OCI-LY3 (cell line): ENCODE data around the gene TBC1D22B.

Experiments
- H2AFZ ChIP-seq: fragments of 200-600, 300-600 bp; shearing (Covaris generic); 2 replicates; pipeline ENCODE4 v1.6.0; 2014; ENCODE audit warnings: antibody characterized with exemption, low read depth, low read length
- H3K27ac ChIP-seq: fragments of 200-600, 300-600 bp; sonication (generic); 2 replicates; pipeline ENCODE4 v1.5.1; 2014; ENCODE audit warnings: mild to moderate bottlenecking, low read length, moderate library complexity, mixed read lengths
- H3K27me3 ChIP-seq: fragments of 200-600, 300-600 bp; sonication (generic); 2 replicates; pipeline ENCODE4 v1.6.1; 2014; ENCODE audit warnings: low read depth, low read length, mixed read lengths
- H3K36me3 ChIP-seq: fragments of 200-600, 300-600 bp; sonication (generic); replicated peaks from 2 replicates; pipeline ENCODE3; 2014; ENCODE audit warnings: low read depth, low read length, mixed read lengths
- H3K4me1 ChIP-seq: fragments of 300-600, 200-600 bp; sonication (generic); 2 replicates; pipeline ENCODE4 v1.6.1; 2014; ENCODE audit warnings: low read length, mixed read lengths
- H3K4me2 ChIP-seq: fragments of 200-600, 300-600 bp; sonication (generic); 2 replicates; pipeline ENCODE4 v1.6.1; 2014; ENCODE audit warnings: low read length, mixed read lengths
- H3K4me3 ChIP-seq: fragments of 300-600, 200-600 bp; sonication (generic); 2 replicates; pipeline ENCODE4 v1.5.1; 2014; ENCODE audit warnings: antibody characterized with exemption, mild to moderate bottlenecking, low read length, moderate library complexity
- H3K79me2 ChIP-seq: fragments of 300-600, 200-600 bp; shearing (Covaris generic); 2 replicates; pipeline ENCODE4 v1.6.1; 2014; ENCODE audit warnings: mild to moderate bottlenecking, low read length, mixed read lengths
- H3K9ac ChIP-seq: fragments of 300-600, 200-600 bp; shearing (Covaris generic); 2 replicates; pipeline ENCODE4 v1.6.0; 2014; ENCODE audit warnings: mild to moderate bottlenecking, low read length, moderate library complexity
- H3K9me3 ChIP-seq: fragments of 200-600, 300-600 bp; shearing (Covaris generic); 2 replicates; pipeline ENCODE4 v1.6.1; 2014; ENCODE audit warnings: low read length, mixed read lengths; ENCODE audit not compliant: insufficient read depth
- H4K20me1 ChIP-seq: fragments of 200-600, 300-600 bp; sonication (generic); 2 replicates; pipeline ENCODE4 v1.6.1; 2016; ENCODE audit warnings: low read length, mixed read lengths; ENCODE audit not compliant: insufficient read depth
- EZH2phosphoT487 ChIP-seq: fragments of 200-600 bp; shearing (Covaris generic); IDR thresholded peaks from 2 replicates; pipeline ENCODE4 v1.6.1; 2018; ENCODE audit warnings: antibody characterized with exemption, mixed run types, low read depth
- TF ChIP-seq, protein P1 (sequence below): fragments of 200-600, 300-600 bp; sonication (generic); IDR thresholded peaks from 2 replicates; pipeline ENCODE4 v1.5.1; 2014; ENCODE audit warnings: antibody characterized with exemption, low read length, low read depth

The TBC1D22B gene

DNA sequence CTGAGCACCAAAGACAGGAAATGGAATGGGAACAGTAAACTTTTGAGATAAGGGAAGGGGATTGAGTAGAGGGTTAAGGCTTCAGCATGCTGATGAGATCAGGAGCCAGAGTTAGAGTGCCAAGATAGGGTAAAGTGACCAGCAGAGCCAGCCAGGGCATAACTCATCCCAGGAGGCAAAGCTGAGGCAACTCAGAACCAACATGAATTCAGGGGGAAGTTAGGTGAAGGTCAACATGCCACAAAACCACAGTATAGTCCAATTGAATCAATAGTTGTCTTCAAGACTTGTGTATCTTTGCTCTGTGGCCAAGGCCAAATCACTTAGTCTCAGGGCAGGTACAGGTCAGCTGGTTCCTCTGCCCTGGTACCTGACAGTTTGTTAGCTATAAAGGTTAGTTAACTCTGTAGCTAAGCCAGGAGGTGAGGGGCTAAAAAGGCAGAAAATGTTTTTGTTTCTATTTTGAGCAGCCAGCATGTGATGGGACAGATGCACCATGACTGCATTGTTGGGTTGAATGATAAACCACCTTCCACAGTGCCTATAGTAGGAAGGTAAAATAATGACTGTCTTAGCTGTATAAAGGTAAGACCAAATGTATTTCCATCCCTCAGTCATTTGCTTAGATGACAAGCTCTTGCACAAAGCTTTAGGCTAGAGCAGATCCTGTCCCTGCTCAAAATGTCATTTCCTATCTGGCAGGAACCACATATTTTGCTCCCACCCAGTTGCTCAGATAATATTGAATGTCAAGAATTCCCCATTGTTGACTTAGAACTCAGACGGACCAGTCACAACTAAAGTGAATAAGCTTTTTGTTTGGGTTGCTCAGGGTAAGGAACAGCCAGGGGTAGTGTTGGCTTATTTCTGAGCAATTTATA, 112.0 kb downstream of the TBC1D22B start:
- Histone ChIP-seq H3K27me3 (no peaks in the 10 kb centered on the region), H3K4me2 (no peak overlapping the region)

DNA sequence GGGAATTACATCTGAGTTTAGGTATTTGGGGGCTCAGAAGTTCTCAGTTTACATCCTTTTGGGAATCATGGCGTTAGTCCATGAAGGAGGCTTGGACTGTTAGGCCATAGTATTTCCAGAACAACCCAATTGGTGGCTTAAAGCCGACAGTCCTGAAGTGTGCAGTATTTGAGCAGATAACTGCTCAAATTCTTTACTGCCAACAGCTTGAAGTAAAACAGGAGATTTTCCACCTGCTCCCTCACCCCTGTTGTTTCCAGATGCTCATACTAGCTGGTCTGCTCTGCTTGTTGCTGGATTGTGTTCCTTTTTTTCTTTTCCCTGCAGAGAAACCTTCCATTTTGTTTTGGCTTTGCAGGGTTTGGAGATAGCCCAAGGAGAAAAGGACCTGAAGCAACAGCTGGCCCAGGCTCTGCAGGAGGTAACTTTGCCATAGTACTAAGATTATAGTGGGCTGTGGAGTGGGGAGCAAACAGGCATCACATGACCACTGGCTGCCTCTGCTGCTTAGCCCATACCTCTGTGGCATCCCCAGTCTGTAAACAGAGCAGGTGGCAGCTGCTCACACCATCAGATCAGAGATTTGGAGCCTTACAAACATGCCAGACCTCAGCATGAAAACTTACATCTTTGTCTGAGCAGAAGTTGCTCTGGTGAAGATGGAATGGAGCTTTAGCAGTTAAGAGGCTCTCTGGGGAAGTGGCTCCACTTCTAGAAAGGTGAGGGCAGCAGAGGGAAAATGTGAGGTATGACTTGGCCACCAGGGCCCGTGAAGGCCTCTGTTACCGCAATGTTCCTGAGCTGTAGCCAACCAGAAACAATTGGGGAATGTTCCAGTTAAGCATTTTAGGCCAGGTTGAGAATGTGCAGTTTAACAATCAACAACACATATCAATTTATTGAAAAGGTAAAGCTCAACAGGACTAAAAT, 113.8 kb downstream of the TBC1D22B start:
- Histone ChIP-seq H3K79me2 (0 out of 2 replicates have a peak, but pooled peaks cover 4% of the 10 kb centered on the region), H3K9me3 (no peaks in the 10 kb centered on the region), H3K9ac (no peak overlapping the region), H3K27ac (no peak overlapping the region), H2AFZ (no peak overlapping the region), H3K4me3 (no peak overlapping the region), H4K20me1 (peaks cover 5% of the 10 kb centered on the region; the same call in 1 of the 2 replicates), H3K36me3 (peaks cover 67% of the 10 kb centered on the region), H3K4me2 (no peak overlapping the region), H3K4me1 (peaks cover 21% of the 10 kb centered on the region), H3K27me3 (no peaks in the 10 kb centered on the region)
- no peak for TF ChIP-seq EZH2phosphoT487
- TF ChIP-seq, protein P1, sequence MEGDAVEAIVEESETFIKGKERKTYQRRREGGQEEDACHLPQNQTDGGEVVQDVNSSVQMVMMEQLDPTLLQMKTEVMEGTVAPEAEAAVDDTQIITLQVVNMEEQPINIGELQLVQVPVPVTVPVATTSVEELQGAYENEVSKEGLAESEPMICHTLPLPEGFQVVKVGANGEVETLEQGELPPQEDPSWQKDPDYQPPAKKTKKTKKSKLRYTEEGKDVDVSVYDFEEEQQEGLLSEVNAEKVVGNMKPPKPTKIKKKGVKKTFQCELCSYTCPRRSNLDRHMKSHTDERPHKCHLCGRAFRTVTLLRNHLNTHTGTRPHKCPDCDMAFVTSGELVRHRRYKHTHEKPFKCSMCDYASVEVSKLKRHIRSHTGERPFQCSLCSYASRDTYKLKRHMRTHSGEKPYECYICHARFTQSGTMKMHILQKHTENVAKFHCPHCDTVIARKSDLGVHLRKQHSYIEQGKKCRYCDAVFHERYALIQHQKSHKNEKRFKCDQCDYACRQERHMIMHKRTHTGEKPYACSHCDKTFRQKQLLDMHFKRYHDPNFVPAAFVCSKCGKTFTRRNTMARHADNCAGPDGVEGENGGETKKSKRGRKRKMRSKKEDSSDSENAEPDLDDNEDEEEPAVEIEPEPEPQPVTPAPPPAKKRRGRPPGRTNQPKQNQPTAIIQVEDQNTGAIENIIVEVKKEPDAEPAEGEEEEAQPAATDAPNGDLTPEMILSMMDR = no peak

More for the DNA sequence above, 112.0 kb downstream of the TBC1D22B start:
- peaks cover 3% of the 10 kb centered on the region; the same call in 1 of the 2 replicates for H4K20me1 ChIP-seq
- H3K4me1 ChIP-seq = peaks cover 3% of the 10 kb centered on the region; the same call in 1 of the 2 replicates
- H3K27ac ChIP-seq = no peak overlapping the region
- no peak overlapping the region for H3K4me3 ChIP-seq
- H3K79me2 ChIP-seq = 0 out of 2 replicates have a peak, but pooled peaks cover 7% of the 10 kb centered on the region
- no peak overlapping the region for H3K9ac ChIP-seq
- H3K36me3 ChIP-seq = peaks cover 52% of the 10 kb centered on the region
- TF ChIP-seq, protein P1 = no peak
- no peak for TF ChIP-seq EZH2phosphoT487
- H2AFZ ChIP-seq = no peak overlapping the region
- no peaks in the 10 kb centered on the region for H3K9me3 ChIP-seq

DNA sequence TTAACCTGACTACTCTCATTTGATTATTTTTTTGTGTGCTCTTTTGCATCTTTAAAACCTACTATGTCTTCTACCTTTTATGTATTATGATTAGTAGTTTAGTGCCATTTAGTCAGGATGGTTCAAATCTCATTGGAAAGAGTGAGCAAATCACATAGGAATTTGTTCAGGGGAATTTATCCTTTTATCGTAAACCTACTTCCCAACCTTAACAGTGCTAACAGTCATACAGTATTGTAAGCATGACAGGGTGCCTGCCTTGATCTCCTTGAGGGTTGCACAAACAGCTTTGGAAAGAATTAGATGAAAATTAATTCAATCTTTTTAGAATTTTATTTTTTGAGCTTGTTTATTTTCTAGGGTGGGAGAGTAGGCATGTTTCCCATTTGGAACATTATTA, 114.5 kb downstream of the TBC1D22B start:
- Histone ChIP-seq H3K27ac (no peak overlapping the region), H3K4me1 (peaks cover 25% of the 10 kb centered on the region), H3K79me2 (no peaks in the 10 kb centered on the region), H3K9me3 (no peaks in the 10 kb centered on the region), H3K36me3 (peaks cover 67% of the 10 kb centered on the region), H2AFZ (no peak overlapping the region), H3K4me3 (no peak overlapping the region), H3K27me3 (no peaks in the 10 kb centered on the region), H3K9ac (no peak overlapping the region), H4K20me1 (peaks cover 5% of the 10 kb centered on the region; the same call in 1 of the 2 replicates), H3K4me2 (no peak overlapping the region)
- TF ChIP-seq, protein P1 = no peak
- TF ChIP-seq EZH2phosphoT487 = no peak
